ENCODE results near the gene BCAS1.

The BCAS1 gene

GRCh38 chr20:54065601-54066038 is 4.8 kb downstream of the BCAS1 start:
- no peak overlapping the region for H3K4me3 ChIP-seq (replicated peaks; ENCODE audit: insufficient read depth, low read length)
- no peaks in the 10 kb centered on the region for H3K27me3 ChIP-seq (ENCODE audit: insufficient read depth, poor library complexity, severe bottlenecking)
- no peak for DNase-seq (ENCODE audit: low read depth in 1 of 2, low spot score in 1 of 2)
- TF ChIP-seq, protein P1, sequence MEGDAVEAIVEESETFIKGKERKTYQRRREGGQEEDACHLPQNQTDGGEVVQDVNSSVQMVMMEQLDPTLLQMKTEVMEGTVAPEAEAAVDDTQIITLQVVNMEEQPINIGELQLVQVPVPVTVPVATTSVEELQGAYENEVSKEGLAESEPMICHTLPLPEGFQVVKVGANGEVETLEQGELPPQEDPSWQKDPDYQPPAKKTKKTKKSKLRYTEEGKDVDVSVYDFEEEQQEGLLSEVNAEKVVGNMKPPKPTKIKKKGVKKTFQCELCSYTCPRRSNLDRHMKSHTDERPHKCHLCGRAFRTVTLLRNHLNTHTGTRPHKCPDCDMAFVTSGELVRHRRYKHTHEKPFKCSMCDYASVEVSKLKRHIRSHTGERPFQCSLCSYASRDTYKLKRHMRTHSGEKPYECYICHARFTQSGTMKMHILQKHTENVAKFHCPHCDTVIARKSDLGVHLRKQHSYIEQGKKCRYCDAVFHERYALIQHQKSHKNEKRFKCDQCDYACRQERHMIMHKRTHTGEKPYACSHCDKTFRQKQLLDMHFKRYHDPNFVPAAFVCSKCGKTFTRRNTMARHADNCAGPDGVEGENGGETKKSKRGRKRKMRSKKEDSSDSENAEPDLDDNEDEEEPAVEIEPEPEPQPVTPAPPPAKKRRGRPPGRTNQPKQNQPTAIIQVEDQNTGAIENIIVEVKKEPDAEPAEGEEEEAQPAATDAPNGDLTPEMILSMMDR (IDR thresholded peaks at IDR 0.05; ENCODE audit: insufficient read depth, low read length): no peak
- no peak for TF ChIP-seq POLR2AphosphoS5 (IDR thresholded peaks at IDR 0.05; ENCODE audit: low read depth)
- TF ChIP-seq, protein P2, sequence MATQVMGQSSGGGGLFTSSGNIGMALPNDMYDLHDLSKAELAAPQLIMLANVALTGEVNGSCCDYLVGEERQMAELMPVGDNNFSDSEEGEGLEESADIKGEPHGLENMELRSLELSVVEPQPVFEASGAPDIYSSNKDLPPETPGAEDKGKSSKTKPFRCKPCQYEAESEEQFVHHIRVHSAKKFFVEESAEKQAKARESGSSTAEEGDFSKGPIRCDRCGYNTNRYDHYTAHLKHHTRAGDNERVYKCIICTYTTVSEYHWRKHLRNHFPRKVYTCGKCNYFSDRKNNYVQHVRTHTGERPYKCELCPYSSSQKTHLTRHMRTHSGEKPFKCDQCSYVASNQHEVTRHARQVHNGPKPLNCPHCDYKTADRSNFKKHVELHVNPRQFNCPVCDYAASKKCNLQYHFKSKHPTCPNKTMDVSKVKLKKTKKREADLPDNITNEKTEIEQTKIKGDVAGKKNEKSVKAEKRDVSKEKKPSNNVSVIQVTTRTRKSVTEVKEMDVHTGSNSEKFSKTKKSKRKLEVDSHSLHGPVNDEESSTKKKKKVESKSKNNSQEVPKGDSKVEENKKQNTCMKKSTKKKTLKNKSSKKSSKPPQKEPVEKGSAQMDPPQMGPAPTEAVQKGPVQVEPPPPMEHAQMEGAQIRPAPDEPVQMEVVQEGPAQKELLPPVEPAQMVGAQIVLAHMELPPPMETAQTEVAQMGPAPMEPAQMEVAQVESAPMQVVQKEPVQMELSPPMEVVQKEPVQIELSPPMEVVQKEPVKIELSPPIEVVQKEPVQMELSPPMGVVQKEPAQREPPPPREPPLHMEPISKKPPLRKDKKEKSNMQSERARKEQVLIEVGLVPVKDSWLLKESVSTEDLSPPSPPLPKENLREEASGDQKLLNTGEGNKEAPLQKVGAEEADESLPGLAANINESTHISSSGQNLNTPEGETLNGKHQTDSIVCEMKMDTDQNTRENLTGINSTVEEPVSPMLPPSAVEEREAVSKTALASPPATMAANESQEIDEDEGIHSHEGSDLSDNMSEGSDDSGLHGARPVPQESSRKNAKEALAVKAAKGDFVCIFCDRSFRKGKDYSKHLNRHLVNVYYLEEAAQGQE (IDR thresholded peaks at IDR 0.05; ENCODE audit: insufficient replicate concordance, low read depth): no peak
- no peak for TF ChIP-seq GABPA (IDR thresholded peaks at IDR 0.05; ENCODE audit: low read depth)
- no peak for TF ChIP-seq SPI1 (IDR thresholded peaks at IDR 0.05; ENCODE audit: borderline replicate concordance, low read depth)
- H3K27ac ChIP-seq (replicated peaks): no peak overlapping the region

DNA sequence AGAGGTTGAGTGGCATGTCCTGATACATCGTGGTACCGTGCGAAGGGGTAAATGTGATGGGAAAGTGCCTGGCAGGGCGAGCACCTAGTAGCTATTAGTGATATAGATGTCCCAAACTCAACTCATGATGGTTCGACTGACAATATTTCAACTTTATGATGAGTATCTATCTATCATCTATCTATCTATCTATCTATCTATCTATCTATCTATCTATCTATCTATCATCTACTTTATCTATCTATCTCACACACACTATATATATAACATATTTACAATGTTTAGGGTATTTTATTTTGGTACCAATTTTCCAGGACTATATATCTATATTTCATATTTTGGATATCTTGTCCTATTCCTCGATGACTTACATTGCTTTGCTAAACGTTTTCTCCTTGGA is 5.5 kb downstream of the BCAS1 start:
- Histone ChIP-seq H3K27me3 (ENCODE audit: insufficient read depth, poor library complexity, severe bottlenecking) (no peaks in the 10 kb centered on the region), H3K27ac (replicated peaks) (no peak overlapping the region), H3K4me3 (replicated peaks; ENCODE audit: insufficient read depth, low read length) (no peak overlapping the region)
- TF ChIP-seq, protein P1 (IDR thresholded peaks at IDR 0.05; ENCODE audit: insufficient read depth, low read length): no peak
- TF ChIP-seq, protein P2 (IDR thresholded peaks at IDR 0.05; ENCODE audit: insufficient replicate concordance, low read depth): no peak
- TF ChIP-seq GABPA (IDR thresholded peaks at IDR 0.05; ENCODE audit: low read depth) (no peak), SPI1 (IDR thresholded peaks at IDR 0.05; ENCODE audit: borderline replicate concordance, low read depth) (no peak)
- no peak for DNase-seq (ENCODE audit: low read depth in 1 of 2, low spot score in 1 of 2)

GRCh38 chr20:54063992-54064676 is 6.3 kb downstream of the BCAS1 start:
- Histone ChIP-seq H3K4me3 (replicated peaks; ENCODE audit: insufficient read depth, low read length) (no peak overlapping the region), H3K27me3 (ENCODE audit: insufficient read depth, poor library complexity, severe bottlenecking) (no peaks in the 10 kb centered on the region), H3K27ac (replicated peaks) (no peak overlapping the region)
- DNase-seq (ENCODE audit: low read depth in 1 of 2, low spot score in 1 of 2): no peak
- TF ChIP-seq, protein P2 (IDR thresholded peaks at IDR 0.05; ENCODE audit: insufficient replicate concordance, low read depth): no peak
- no peak for TF ChIP-seq GABPA (IDR thresholded peaks at IDR 0.05; ENCODE audit: low read depth)
- TF ChIP-seq SPI1 (IDR thresholded peaks at IDR 0.05; ENCODE audit: borderline replicate concordance, low read depth): no peak
- TF ChIP-seq, protein P1 (IDR thresholded peaks at IDR 0.05; ENCODE audit: insufficient read depth, low read length): no peak
- no peak for TF ChIP-seq POLR2AphosphoS5 (IDR thresholded peaks at IDR 0.05; ENCODE audit: low read depth)
